ENCODE results near the gene IGFLR1. TPM values are rescaled to one million over a fixed set of nuclear protein-coding genes. Genes with fewer than 3 reads are reported as not detected.
"Not testable (repeated sequence)": the region's sequence is repeated elsewhere in the genome, so short reads cannot be mapped to it uniquely, and the experiment has no call there.

Gene IGFLR1
- total and polyA plus RNA-seq, 2 experiments from 2014 or later, result 2.6 to 5.5 TPM

DNA sequence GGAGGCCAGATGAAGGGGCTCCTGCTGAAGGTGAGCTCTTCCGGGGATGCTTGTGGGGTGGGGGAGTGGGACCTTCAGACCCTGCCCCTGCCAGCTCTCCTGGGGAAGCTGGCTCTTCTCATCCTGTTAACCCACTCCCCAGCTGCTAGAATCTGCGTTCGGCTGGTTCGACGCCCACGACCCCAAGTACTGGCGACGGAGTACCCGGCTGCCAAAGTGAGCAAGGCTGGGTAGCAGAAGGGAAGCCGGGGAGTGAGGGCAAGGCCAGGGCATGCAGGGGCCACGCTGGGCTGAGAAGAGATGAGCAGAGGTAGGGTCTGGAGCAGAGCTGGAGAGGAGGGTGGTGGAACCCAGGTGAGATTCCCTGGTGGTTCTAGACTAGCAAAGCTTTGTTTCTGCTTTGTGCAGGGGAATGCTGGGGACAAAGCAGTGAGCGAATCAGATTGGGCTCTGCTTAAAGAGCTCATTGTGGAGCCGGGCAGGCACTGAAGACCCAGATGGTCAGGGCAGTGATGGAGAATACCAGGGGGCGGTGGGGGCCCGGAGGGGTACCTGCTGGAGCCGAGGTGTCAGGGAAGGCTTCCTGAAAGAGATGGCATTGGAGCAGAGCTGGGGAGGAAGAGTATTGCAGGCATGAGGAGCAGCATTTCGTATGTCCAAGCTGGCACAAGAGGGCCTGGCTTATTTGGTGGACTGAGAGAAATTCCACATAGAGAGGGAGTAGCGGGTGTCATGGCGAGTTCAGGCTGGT lies 14.1 kb downstream of the IGFLR1 start:
- H3K27ac ChIP-seq, result no peak overlapping the region
- H3K4me3 ChIP-seq, result no peak overlapping the region
- peaks cover 72% of the 10 kb centered on the region for H3K36me3 ChIP-seq
- TF ChIP-seq, protein P1, sequence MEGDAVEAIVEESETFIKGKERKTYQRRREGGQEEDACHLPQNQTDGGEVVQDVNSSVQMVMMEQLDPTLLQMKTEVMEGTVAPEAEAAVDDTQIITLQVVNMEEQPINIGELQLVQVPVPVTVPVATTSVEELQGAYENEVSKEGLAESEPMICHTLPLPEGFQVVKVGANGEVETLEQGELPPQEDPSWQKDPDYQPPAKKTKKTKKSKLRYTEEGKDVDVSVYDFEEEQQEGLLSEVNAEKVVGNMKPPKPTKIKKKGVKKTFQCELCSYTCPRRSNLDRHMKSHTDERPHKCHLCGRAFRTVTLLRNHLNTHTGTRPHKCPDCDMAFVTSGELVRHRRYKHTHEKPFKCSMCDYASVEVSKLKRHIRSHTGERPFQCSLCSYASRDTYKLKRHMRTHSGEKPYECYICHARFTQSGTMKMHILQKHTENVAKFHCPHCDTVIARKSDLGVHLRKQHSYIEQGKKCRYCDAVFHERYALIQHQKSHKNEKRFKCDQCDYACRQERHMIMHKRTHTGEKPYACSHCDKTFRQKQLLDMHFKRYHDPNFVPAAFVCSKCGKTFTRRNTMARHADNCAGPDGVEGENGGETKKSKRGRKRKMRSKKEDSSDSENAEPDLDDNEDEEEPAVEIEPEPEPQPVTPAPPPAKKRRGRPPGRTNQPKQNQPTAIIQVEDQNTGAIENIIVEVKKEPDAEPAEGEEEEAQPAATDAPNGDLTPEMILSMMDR (IDR thresholded peaks at IDR 0.05; ENCODE audit: low read depth, low read length), result no peak
- H3K4me1 ChIP-seq (ENCODE audit: low read depth), result no peaks in the 10 kb centered on the region
- no peaks in the 10 kb centered on the region for H3K27me3 ChIP-seq
- H3K9me3 ChIP-seq (ENCODE audit: low read depth), result no peaks in the 10 kb centered on the region
- no peak for DNase-seq (ENCODE audit: low read depth in 1 of 2, low spot score in 1 of 2)

DNA sequence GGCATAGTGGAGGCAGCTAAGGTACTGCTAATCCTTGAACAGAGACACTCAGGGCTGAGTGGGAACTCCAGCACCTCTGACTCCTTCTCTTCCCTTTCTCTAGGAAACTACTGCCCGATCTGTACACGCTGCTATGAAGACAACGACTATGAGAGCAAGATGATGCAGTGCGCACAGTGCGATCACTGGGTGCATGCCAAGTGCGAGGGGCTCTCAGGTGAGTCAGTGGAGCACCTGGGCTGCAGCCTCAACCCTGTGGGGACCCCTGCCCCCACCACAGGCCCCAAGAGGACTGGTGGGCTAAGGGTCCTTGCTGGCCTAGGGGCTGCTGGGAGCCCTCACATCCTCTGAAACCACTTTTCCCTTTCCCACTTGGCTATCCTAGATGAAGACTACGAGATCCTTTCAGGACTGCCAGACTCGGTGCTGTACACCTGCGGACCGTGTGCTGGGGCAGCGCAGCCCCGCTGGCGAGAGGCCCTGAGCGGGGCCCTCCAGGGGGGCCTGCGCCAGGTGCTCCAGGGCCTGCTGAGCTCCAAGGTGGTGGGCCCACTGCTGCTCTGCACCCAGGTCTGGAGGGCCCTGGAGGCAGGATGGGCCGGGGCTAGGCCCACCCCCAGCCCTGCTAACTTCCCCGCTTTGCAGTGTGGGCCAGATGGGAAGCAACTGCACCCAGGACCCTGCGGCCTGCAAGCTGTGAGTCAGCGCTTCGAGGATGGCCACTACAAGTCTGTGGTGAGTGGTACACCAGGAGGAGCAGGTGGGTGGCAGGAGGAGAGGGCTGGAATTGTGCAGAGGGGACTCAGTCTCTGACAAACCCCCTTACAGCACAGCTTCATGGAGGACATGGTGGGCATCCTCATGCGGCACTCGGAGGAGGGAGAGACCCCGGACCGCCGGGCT lies 14.9 kb downstream of the IGFLR1 start:
- TF ChIP-seq, protein P1 (IDR thresholded peaks at IDR 0.05; ENCODE audit: low read depth, low read length), result no peak
- no peaks in the 10 kb centered on the region for H3K9me3 ChIP-seq (ENCODE audit: low read depth)
- H3K4me1 ChIP-seq (ENCODE audit: low read depth), result no peaks in the 10 kb centered on the region
- H3K4me3 ChIP-seq, result no peak overlapping the region
- no peak overlapping the region for H3K27ac ChIP-seq
- H3K27me3 ChIP-seq, result no peaks in the 10 kb centered on the region
- H3K36me3 ChIP-seq, result peaks cover 77% of the 10 kb centered on the region
- DNase-seq (ENCODE audit: low read depth in 1 of 2, low spot score in 1 of 2), result no peak

DNA sequence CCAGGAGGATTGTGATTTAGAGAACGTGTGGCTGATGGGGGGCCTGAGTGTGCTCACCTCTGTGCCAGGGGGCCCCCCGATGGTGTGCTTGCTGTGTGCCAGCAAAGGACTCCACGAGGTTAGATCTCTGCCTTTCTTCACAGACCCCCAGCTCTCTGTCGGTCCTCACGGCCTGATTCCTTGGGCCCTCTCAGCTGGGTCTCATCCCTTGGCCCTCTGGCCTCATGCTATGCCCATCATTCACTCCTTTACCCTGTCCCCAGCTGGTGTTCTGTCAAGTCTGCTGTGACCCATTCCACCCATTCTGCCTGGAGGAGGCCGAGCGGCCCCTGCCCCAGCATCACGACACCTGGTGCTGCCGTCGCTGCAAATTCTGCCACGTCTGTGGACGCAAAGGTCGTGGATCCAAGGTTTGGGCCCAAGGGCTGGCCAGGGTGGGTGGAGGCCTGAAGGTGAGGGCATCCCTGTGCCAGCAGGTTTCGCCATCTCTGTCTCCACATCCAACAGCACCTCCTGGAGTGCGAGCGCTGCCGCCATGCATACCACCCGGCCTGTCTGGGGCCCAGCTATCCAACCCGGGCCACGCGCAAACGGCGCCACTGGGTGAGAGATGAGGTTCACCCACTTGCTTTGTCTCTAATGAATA lies 16.9 kb downstream of the IGFLR1 start:
- Histone ChIP-seq H3K27me3 (no peaks in the 10 kb centered on the region), H3K4me1 (ENCODE audit: low read depth) (no peaks in the 10 kb centered on the region), H3K27ac (no peak overlapping the region), H3K36me3 (peaks cover 72% of the 10 kb centered on the region), H3K9me3 (ENCODE audit: low read depth) (no peaks in the 10 kb centered on the region), H3K4me3 (no peak overlapping the region)
- TF ChIP-seq, protein P1 (IDR thresholded peaks at IDR 0.05; ENCODE audit: low read depth, low read length), result no peak
- DNase-seq (ENCODE audit: low read depth in 1 of 2, low spot score in 1 of 2), result no peak

DNA sequence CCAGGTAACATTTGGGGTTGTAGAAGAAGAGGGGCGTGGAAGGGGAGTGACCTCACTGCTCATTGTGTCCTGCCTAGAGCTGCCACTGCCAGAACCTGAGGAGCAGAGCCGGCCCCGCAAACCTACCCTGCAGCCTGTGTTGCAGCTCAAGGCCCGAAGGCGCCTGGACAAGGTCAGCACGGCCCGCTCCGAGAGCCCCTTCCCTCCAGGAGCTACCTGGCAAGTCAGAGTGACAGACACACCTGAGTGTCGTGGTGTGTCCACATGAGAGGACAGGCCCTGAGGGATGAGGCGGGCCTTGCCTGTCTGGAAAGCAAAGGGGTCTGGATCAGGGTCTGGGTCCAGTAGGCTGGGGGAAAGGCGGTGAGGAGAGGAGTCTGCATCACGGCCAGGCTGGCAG lies 17.7 kb downstream of the IGFLR1 start:
- H3K27me3 ChIP-seq, result no peaks in the 10 kb centered on the region
- no peaks in the 10 kb centered on the region for H3K9me3 ChIP-seq (ENCODE audit: low read depth)
- TF ChIP-seq, protein P1 (IDR thresholded peaks at IDR 0.05; ENCODE audit: low read depth, low read length), result no peak
- H3K4me3 ChIP-seq, result no peak overlapping the region
- no peak for DNase-seq (ENCODE audit: low read depth in 1 of 2, low spot score in 1 of 2)
- H3K4me1 ChIP-seq (ENCODE audit: low read depth), result no peaks in the 10 kb centered on the region
- no peak overlapping the region for H3K27ac ChIP-seq
- H3K36me3 ChIP-seq, result peaks cover 66% of the 10 kb centered on the region

DNA sequence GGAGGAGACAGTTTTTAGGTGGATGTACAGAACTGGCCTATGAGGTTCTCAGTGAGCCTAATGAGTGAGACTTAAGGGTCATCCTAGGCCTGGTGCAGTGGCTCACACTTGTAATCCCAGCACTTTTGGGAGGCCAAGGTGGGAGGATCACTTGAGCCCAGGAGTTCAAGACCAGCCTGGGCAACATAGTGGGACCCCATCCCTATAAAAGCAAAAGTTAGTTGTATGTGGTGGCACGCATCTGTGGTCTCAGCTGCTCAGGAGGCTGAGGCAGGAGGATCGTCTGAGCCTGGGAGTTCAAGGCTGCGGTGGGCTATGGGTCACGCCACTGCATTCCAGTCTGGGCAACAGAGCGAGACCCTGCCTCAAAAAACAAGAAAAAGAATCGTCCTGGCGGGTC lies 18.1 kb downstream of the IGFLR1 start:
- H3K36me3 ChIP-seq, result peaks cover 62% of the 10 kb centered on the region
- DNase-seq (ENCODE audit: low read depth in 1 of 2, low spot score in 1 of 2); H3K27ac ChIP-seq; H3K27me3 ChIP-seq; H3K9me3 ChIP-seq (ENCODE audit: low read depth); H3K4me1 ChIP-seq (ENCODE audit: low read depth); H3K4me3 ChIP-seq: not testable (repeated sequence)

Data from cardiac muscle cell (in vitro differentiated cells and primary cell).